CD14-positive monocyte (primary cell): ENCODE data around the gene FAM53B. TPM values are rescaled to one million over a fixed set of nuclear protein-coding genes. Genes with fewer than 3 reads are reported as not detected.
"Not testable (repeated sequence)": the region's sequence is repeated elsewhere in the genome, so short reads cannot be mapped to it uniquely, and the experiment has no call there.

Experiments
- DNase-seq, 3 donors: peaks; one replicate each; pipeline ENCODE4 v3.0.0-alpha.2; 2011 to 2022
- H2AFZ ChIP-seq: 2 replicates; pipeline ENCODE4 v1.6.0; 2012; ENCODE audit warnings: mild to moderate bottlenecking, low read depth, low read length, inconsistent platforms; ENCODE audit not compliant: insufficient read depth, poor library complexity, severe bottlenecking
- H3K27ac ChIP-seq, 2 donors: 1 replicate in 1 of 2; 2 replicates in 1 of 2; pipeline ENCODE4 v1.5.1; 2012 to 2013; ENCODE audit warnings: low read length in 2 of 2, control low read depth in 1 of 2, inconsistent platforms in 1 of 2, low read depth in 1 of 2, mild to moderate bottlenecking in 1 of 2
- H3K27me3 ChIP-seq, 2 donors: one replicate each; pipeline versions ENCODE4 v1.6.0 to v1.6.1; 2011 to 2013; ENCODE audit warnings: low read length in 2 of 2; ENCODE audit not compliant: control insufficient read depth in 2 of 2, insufficient read depth in 2 of 2
- H3K36me3 ChIP-seq, 2 donors: replicated peaks in 1 of 2; 1 replicate in 1 of 2; 2 replicates in 1 of 2; pipeline versions ENCODE4 v1.5.1 to v1.6.1; 2012 to 2013; ENCODE audit warnings: low read length in 2 of 2, control low read depth in 1 of 2, inconsistent platforms in 1 of 2, mild to moderate bottlenecking in 1 of 2; ENCODE audit not compliant: insufficient read depth in 2 of 2, control insufficient read depth in 1 of 2
- H3K4me1 ChIP-seq, 2 donors: 1 replicate in 1 of 2; 2 replicates in 1 of 2; pipeline versions ENCODE4 v1.5.1 to v1.6.1; 2012 to 2013; ENCODE audit warnings: low read length in 2 of 2, control low read depth in 1 of 2, inconsistent platforms in 1 of 2, mild to moderate bottlenecking in 1 of 2, moderate library complexity in 1 of 2; ENCODE audit not compliant: insufficient read depth in 2 of 2, control insufficient read depth in 1 of 2
- H3K4me2 ChIP-seq: replicated peaks from 2 replicates; pipeline ENCODE3; 2012; ENCODE audit warnings: low read length, moderate library complexity, mild to moderate bottlenecking; ENCODE audit not compliant: poor library complexity, severe bottlenecking; ENCODE audit errors: extremely low read depth
- H3K4me3 ChIP-seq, 3 experiments: fragments of 200-600 bp in 1 of 3; sonication (generic) in 1 of 3; replicated peaks in 1 of 3; 1 replicate in 2 of 3; 2 replicates in 1 of 3; pipeline ENCODE4 v1.5.1; 2011 to 2013; ENCODE audit warnings: low read length in 3 of 3, mild to moderate bottlenecking in 3 of 3, control low read depth in 2 of 3, low read depth in 2 of 3, inconsistent platforms in 1 of 3, moderate library complexity in 1 of 3
- H3K79me2 ChIP-seq: 2 replicates; pipeline ENCODE4 v1.6.0; 2012; ENCODE audit warnings: mild to moderate bottlenecking, control low read depth, inconsistent platforms, low read length, moderate library complexity; ENCODE audit not compliant: insufficient read depth
- H3K9ac ChIP-seq: 2 replicates; pipeline ENCODE4 v1.6.0; 2017; ENCODE audit warnings: low read length, mild to moderate bottlenecking; ENCODE audit not compliant: insufficient read depth, poor library complexity, severe bottlenecking
- H3K9me3 ChIP-seq, 2 donors: replicated peaks in 1 of 2; 1 replicate in 1 of 2; 2 replicates in 1 of 2; pipeline versions ENCODE4 v1.5.1 to v1.6.1; 2012 to 2013; ENCODE audit warnings: low read length in 2 of 2, control low read depth in 1 of 2; ENCODE audit not compliant: control insufficient read depth in 1 of 2, insufficient read depth in 1 of 2
- H4K20me1 ChIP-seq: 2 replicates; pipeline ENCODE4 v1.6.0; 2012; ENCODE audit warnings: mild to moderate bottlenecking, low read length, control low read depth, moderate library complexity; ENCODE audit not compliant: insufficient read depth
- H3K27ac Mint-ChIP-seq, 7 donors: one replicate each; pipeline ENCODE4 v1.8.0; 2020; ENCODE audit warnings: mild to moderate bottlenecking in 7 of 7, mixed read lengths in 7 of 7, moderate library complexity in 6 of 7, inconsistent platforms in 2 of 7
- H3K27me3 Mint-ChIP-seq, 3 donors: one replicate each; pipeline ENCODE4 v1.8.0; 2021 to 2022; ENCODE audit warnings: low read depth in 3 of 3, mild to moderate bottlenecking in 3 of 3, mixed read lengths in 3 of 3, moderate library complexity in 3 of 3, inconsistent platforms in 1 of 3
- H3K36me3 Mint-ChIP-seq, 2 donors: one replicate each; pipeline ENCODE4 v1.8.0; 2020; ENCODE audit warnings: mixed read lengths in 2 of 2, inconsistent platforms in 1 of 2, mild to moderate bottlenecking in 1 of 2
- H3K4me1 Mint-ChIP-seq: one replicate; pipeline ENCODE4 v1.8.0; 2020; ENCODE audit warnings: mild to moderate bottlenecking, mixed read lengths
- H3K4me3 Mint-ChIP-seq, 2 donors: one replicate each; pipeline ENCODE4 v1.8.0; 2020; ENCODE audit warnings: mild to moderate bottlenecking in 2 of 2, mixed read lengths in 2 of 2, moderate library complexity in 1 of 2
- H3K9me3 Mint-ChIP-seq, 7 donors: one replicate each; pipeline ENCODE4 v1.8.0; 2020 to 2022; ENCODE audit warnings: mixed read lengths in 7 of 7, mild to moderate bottlenecking in 6 of 7, moderate library complexity in 6 of 7, inconsistent platforms in 2 of 7
- CTCF ChIP-seq: fragments of 200-600 bp; IDR thresholded peaks from one replicate; pipeline ENCODE4 v1.8.0; 2022; ENCODE audit warnings: antibody characterized with exemption, mild to moderate bottlenecking
- WGBS: methylation state at CpG from one replicate; pipeline ENCODE4 v1.1.5; 2013; ENCODE audit warnings: missing lambda C conversion rate; ENCODE audit not compliant: insufficient coverage; 5-methylcytosine and 5-hydroxymethylcytosine counted together
- intact Hi-C, 2 donors: fragments of 100-400 bp; cut with micrococcal nuclease; formaldehyde crosslinking; loops; one replicate each; pipeline versions ENCODE4 v1.15.0 to v1.15.1; 2023
- polyA plus RNA-seq, 3 donors: library from polyadenylated mRNA; depleted of rRNA in 1 of 3; unstranded in 2 of 3; stranded (reverse) in 1 of 3; fragments of 300-500 nt in 2 of 3; fragments of >200 nt in 1 of 3; fragmentation: Illumina TruSeq in 2 of 3; gene quantifications; 1 replicate in 2 of 3; 2 replicates in 1 of 3; pipeline ENCODE4 v1.2.3, GENCODE V29; 2012 to 2021

FAM53B gene
- polyA plus RNA-seq, 3 donors = 5.8 to 23.3 (median 12.6) TPM

- intact Hi-C loops = loop anchor here in 1 of 2 donors (10.0 kb wide), 1 partner anchor 67 kb away; no protein-coding TSS in a partner anchor
- Mint-ChIP-seq H3K36me3 (peaks cover 18 to 23% of the 10 kb centered on the region in 2 donors), H3K4me3 (peak overlapping the region; percentile 60 to 84), H3K27me3 (peaks cover 2 to 3% (median 2%) of the 10 kb centered on the region in 3 donors), H3K27ac (peak overlapping the region; percentile 13 to 89 (median 80)), H3K9me3 (no peaks in the 10 kb centered on the region), H3K4me1 (peaks cover 29% of the 10 kb centered on the region)
- no peaks in the 10 kb centered on the region for H3K27me3 ChIP-seq
- 1% methylated on average over 9 of the region's 11 CpGs for WGBS
- no peak for TF ChIP-seq CTCF
- peak; percentile 61 to 71 (median 64) for DNase-seq
- H2AFZ ChIP-seq = peak overlapping the region; percentile 59
- H3K27ac ChIP-seq = peak overlapping the region; percentile 11 to 62
- H3K79me2 ChIP-seq = no peaks in the 10 kb centered on the region
- peaks cover 26 to 27% of the 10 kb centered on the region in 2 donors for H3K4me1 ChIP-seq
- H3K36me3 ChIP-seq = peaks cover 5 to 7% of the 10 kb centered on the region in 2 donors
- peak overlapping the region; percentile 43 for H3K9ac ChIP-seq
- peaks cover 24% of the 10 kb centered on the region for H4K20me1 ChIP-seq
- peak overlapping the region; percentile 64 for H3K4me2 ChIP-seq
- H3K4me3 ChIP-seq = peak overlapping the region in 2 of 3 experiments; percentile 20 to 63
- H3K9me3 ChIP-seq = no peaks in the 10 kb centered on the region
These were observed 132.4 kb downstream of the FAM53B start for GRCh38 chr10:124611738-124612137.

- not testable (repeated sequence) for H3K27me3 ChIP-seq, H3K79me2 ChIP-seq, H3K9ac ChIP-seq, H2AFZ ChIP-seq, H3K4me2 ChIP-seq, H3K4me3 ChIP-seq, H3K27me3 Mint-ChIP-seq, H3K4me3 Mint-ChIP-seq, DNase-seq, H3K9me3 ChIP-seq, H3K36me3 ChIP-seq, H3K9me3 Mint-ChIP-seq
- H3K4me1 Mint-ChIP-seq = peaks cover 34% of the 10 kb centered on the region
- Histone ChIP-seq H3K4me1 (peaks cover 31 to 32% of the 10 kb centered on the region in 2 donors), H3K27ac (peak overlapping the region; percentile 11 to 62), H4K20me1 (peaks cover 17% of the 10 kb centered on the region)
- WGBS = 97% methylated on average over 4 of the region's 17 CpGs
- peaks cover 14 to 15% of the 10 kb centered on the region in 2 donors for H3K36me3 Mint-ChIP-seq
- peak overlapping the region in 3 of 7 donors; percentile 12 to 80 (median 80) for H3K27ac Mint-ChIP-seq
- intact Hi-C loops = loop anchor here in 1 of 2 donors (10.0 kb wide), 1 partner anchor 66 kb away; no protein-coding TSS in a partner anchor
These were observed 133.3 kb downstream of the FAM53B start for GRCh38 chr10:124610851-124611250.

DNA sequence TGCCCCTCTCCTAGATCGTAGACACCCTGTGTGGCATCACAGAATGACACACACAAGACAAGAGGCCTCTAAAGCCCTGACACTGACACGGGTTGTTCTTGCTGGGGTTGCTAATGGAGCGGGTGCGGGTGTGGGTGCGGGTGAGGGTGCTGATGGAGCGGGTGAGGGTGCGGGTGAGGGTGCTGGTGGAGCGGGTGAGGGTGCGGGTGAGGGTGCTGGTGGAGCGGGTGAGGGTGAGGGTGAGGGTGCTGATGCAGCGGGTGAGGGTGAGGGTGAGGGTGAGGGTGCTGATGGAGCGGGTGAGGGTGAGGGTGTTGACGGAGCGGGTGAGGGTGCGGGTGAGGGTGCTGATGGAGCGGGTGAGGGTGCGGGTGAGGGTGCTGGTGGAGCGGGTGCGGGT, 134.0 kb downstream of the FAM53B start:
- intact Hi-C loops = loop anchor here in 1 of 2 donors (10.0 kb wide), 1 partner anchor 65 kb away; no protein-coding TSS in a partner anchor
- H3K36me3 ChIP-seq, H3K4me3 Mint-ChIP-seq, H3K4me3 ChIP-seq, H3K79me2 ChIP-seq, H3K9ac ChIP-seq, H3K27me3 Mint-ChIP-seq, H3K27me3 ChIP-seq, H3K4me2 ChIP-seq, H3K36me3 Mint-ChIP-seq, H2AFZ ChIP-seq, H3K9me3 ChIP-seq, H3K9me3 Mint-ChIP-seq, DNase-seq, H3K27ac ChIP-seq, H3K27ac Mint-ChIP-seq: not testable (repeated sequence)
- 97% methylated on average over 4 of the region's 19 CpGs for WGBS
- Histone ChIP-seq H3K4me1 (peaks cover 32% of the 10 kb centered on the region in 2 donors), H4K20me1 (peaks cover 13% of the 10 kb centered on the region)
- H3K4me1 Mint-ChIP-seq = peaks cover 39% of the 10 kb centered on the region
